Testis (tissue), 3 donors: ENCODE measurements around the gene SHROOM3. TPM values are rescaled to one million over a fixed set of nuclear protein-coding genes. Genes with fewer than 3 reads are reported as not detected.

Source experiments
- DNase-seq: peaks from one replicate; pipeline ENCODE4 v3.0.0-alpha.2; 2019
- H3K27ac ChIP-seq, 2 donors: fragments of 200-600 bp; sonication (generic); one replicate each; pipeline ENCODE4 v1.5.1; 2019
- H3K27me3 ChIP-seq: fragments of 200-600 bp; sonication (generic); one replicate; pipeline ENCODE4 v1.5.1; 2019
- H3K36me3 ChIP-seq: fragments of 200-600 bp; sonication (generic); one replicate; pipeline ENCODE4 v1.5.1; 2017; ENCODE audit warnings: low read depth; ENCODE audit errors: missing control alignments
- H3K4me1 ChIP-seq: fragments of 200-600 bp; sonication (generic); one replicate; pipeline ENCODE4 v1.5.1; 2019
- H3K4me3 ChIP-seq, 2 donors: fragments of 200-600 bp; sonication (generic); one replicate each; pipeline ENCODE4 v1.5.1; 2017 to 2019
- H3K9me3 ChIP-seq: fragments of 200-600 bp; sonication (generic); one replicate; pipeline ENCODE4 v1.5.1; 2017
- POLR2A ChIP-seq: fragments of 450-650 bp; IDR thresholded peaks from one replicate; pipeline ENCODE4 v1.6.1; 2017; ENCODE audit warnings: antibody characterized with exemption, mild to moderate bottlenecking, moderate library complexity
- WGBS, 2 donors: methylation state at CpG; one replicate each; pipeline ENCODE4 v1.1.5; 2018; 5-methylcytosine and 5-hydroxymethylcytosine counted together
- intact Hi-C: fragments of 100-400 bp; cut with DNase I; formaldehyde crosslinking; loops from one replicate; pipeline ENCODE4 v1.15.1; 2023; ENCODE audit warnings: low total_unique reads
- polyA plus RNA-seq: library from polyadenylated mRNA; stranded (reverse); fragments of 350-450 nt; fragmentation: Illumina TruSeq; extraction: RNeasy Lipid Tissue Mini Kit (QIAGEN cat#74804); gene quantifications from one replicate; pipeline ENCODE4 v1.2.3, GENCODE V29; 2014; ENCODE audit warnings: low read depth, low replicate concordance; ENCODE audit not compliant: insufficient read depth
- total RNA-seq, 2 donors: library from RNA; depleted of rRNA; stranded (reverse); fragments of >200 nt; gene quantifications; one replicate each; pipeline ENCODE4 v1.2.3, GENCODE V29; 2016
- TF ChIP-seq, protein P1 (sequence below), 3 experiments: fragments of 450-650 bp in 2 of 3; fragments of 200-600 bp in 1 of 3; sonication (generic) in 1 of 3; IDR thresholded peaks; one replicate each; pipeline ENCODE4 v1.5.1; 2016 to 2019; ENCODE audit warnings: antibody characterized with exemption in 3 of 3, mild to moderate bottlenecking in 2 of 3, moderate library complexity in 1 of 3

Gene SHROOM3
- total and polyA plus RNA-seq, 3 donors from 2014 or later: 3.9 to 7.2 (median 6.4) TPM

DNA sequence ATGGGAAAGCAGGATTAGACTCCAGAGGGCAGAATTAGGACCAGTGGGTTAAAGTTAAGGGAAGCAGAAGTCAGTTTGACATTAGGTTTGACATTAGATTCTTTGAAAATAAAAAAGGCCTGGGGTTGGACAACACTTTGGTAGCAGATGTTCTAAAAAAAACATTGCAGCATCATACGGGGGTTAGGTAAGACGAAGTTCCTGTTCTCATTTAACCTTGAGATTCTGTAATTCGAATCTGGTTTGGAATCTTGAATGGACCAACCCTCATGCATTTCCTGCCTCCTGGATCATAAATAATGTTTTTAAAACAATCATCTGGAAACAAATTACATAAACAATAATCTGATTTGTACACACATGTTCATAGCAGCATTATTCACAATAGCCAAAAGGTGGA is 181.0 kb downstream of the SHROOM3 start:
- no peaks in the 10 kb centered on the region for H3K27me3 ChIP-seq
- intact Hi-C loops: no loop called here
- TF ChIP-seq, protein P1, sequence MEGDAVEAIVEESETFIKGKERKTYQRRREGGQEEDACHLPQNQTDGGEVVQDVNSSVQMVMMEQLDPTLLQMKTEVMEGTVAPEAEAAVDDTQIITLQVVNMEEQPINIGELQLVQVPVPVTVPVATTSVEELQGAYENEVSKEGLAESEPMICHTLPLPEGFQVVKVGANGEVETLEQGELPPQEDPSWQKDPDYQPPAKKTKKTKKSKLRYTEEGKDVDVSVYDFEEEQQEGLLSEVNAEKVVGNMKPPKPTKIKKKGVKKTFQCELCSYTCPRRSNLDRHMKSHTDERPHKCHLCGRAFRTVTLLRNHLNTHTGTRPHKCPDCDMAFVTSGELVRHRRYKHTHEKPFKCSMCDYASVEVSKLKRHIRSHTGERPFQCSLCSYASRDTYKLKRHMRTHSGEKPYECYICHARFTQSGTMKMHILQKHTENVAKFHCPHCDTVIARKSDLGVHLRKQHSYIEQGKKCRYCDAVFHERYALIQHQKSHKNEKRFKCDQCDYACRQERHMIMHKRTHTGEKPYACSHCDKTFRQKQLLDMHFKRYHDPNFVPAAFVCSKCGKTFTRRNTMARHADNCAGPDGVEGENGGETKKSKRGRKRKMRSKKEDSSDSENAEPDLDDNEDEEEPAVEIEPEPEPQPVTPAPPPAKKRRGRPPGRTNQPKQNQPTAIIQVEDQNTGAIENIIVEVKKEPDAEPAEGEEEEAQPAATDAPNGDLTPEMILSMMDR (IDR thresholded peaks at IDR 0.05): no peak
- no peak for TF ChIP-seq POLR2A
- no peak overlapping the region for H3K27ac ChIP-seq
- WGBS, 2 donors: 64 to 66% methylated on average over 3 of the region's 3 CpGs
- H3K36me3 ChIP-seq: no peaks in the 10 kb centered on the region
- no peaks in the 10 kb centered on the region for H3K4me1 ChIP-seq
- H3K9me3 ChIP-seq: no peaks in the 10 kb centered on the region
- no peak overlapping the region for H3K4me3 ChIP-seq
- no peak for DNase-seq

DNA sequence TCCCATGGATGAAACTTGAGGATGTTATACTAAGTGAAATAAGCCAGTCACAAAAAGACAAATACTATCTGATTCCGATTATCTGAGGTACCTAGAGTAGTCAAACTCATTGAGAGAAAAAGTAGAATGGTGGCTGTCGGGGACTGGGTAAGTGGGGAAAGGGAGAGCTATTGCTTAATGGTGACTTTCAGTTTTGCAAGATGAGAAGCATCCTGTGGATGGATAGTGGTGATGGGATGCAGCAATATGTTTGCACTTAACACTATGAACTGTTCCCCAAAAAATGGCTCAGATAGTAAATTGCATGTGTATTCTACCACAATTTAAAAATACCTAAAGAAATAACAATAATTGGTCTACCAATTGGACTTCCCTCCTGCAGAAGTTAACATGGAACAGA is 181.5 kb downstream of the SHROOM3 start:
- Histone ChIP-seq H3K27ac (no peak overlapping the region), H3K9me3 (no peaks in the 10 kb centered on the region), H3K4me1 (no peaks in the 10 kb centered on the region), H3K27me3 (no peaks in the 10 kb centered on the region), H3K36me3 (no peaks in the 10 kb centered on the region), H3K4me3 (no peak overlapping the region)
- 86 to 94% methylated on average over 2 of the region's 2 CpGs for WGBS, 2 donors
- intact Hi-C loops: no loop called here
- TF ChIP-seq, protein P1 (IDR thresholded peaks at IDR 0.05): no peak
- TF ChIP-seq POLR2A: no peak
- DNase-seq: no peak

GRCh38 chr4:76620723-76621468 is 185.9 kb downstream of the SHROOM3 start:
- intact Hi-C loops: no loop called here
- DNase-seq: no peak
- Histone ChIP-seq H3K4me3 (no peak overlapping the region), H3K27me3 (no peaks in the 10 kb centered on the region), H3K36me3 (no peaks in the 10 kb centered on the region), H3K27ac (no peak overlapping the region), H3K4me1 (no peaks in the 10 kb centered on the region), H3K9me3 (no peaks in the 10 kb centered on the region)
- TF ChIP-seq, protein P1 (IDR thresholded peaks at IDR 0.05): no peak
- no peak for TF ChIP-seq POLR2A
- WGBS, 2 donors: 73 to 84% methylated on average over 4 of the region's 4 CpGs

- intact Hi-C loops: no loop called here
- Histone ChIP-seq H3K4me1 (no peaks in the 10 kb centered on the region), H3K27me3 (no peaks in the 10 kb centered on the region), H3K4me3 (no peak overlapping the region), H3K9me3 (no peaks in the 10 kb centered on the region), H3K36me3 (no peaks in the 10 kb centered on the region), H3K27ac (no peak overlapping the region)
- WGBS, 2 donors: 70 to 79% methylated on average over 4 of the region's 4 CpGs
- TF ChIP-seq POLR2A: no peak
- TF ChIP-seq, protein P1 (IDR thresholded peaks at IDR 0.05): no peak
- no peak for DNase-seq
Measured at GRCh38 chr4:76622126-76622525, 187.1 kb downstream of the SHROOM3 start.

DNA sequence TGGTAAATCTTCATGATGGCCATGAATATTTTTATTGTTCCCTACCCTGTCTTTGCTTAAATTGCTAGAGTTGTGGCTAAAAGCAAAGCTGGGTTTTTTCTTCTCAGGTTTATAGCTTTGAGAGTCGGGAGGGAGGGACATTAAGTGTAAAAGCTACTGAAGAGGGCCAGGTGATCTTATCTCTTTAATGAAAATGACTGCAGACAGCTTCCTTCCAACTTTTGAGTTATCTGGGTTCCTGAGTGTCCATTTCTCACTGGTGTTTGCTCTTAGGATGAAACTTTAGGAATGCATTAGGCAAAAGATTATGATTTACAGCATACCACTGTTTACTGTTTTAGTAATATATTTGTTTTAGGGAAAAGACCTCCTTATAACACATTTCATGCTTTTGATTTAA is 187.7 kb downstream of the SHROOM3 start:
- WGBS, 2 donors: 77 to 81% methylated on average over 1 of the region's 1 CpG
- Histone ChIP-seq H3K4me3 (no peak overlapping the region), H3K9me3 (no peaks in the 10 kb centered on the region), H3K27me3 (no peaks in the 10 kb centered on the region), H3K27ac (no peak overlapping the region), H3K4me1 (no peaks in the 10 kb centered on the region), H3K36me3 (no peaks in the 10 kb centered on the region)
- intact Hi-C loops: no loop called here
- TF ChIP-seq, protein P1 (IDR thresholded peaks at IDR 0.05): no peak
- no peak for TF ChIP-seq POLR2A
- no peak for DNase-seq
